DOHH2 (cell line): Measurements from ENCODE around the gene OR14C36.

ENCODE experiments used
- H3F3A ChIP-seq: fragments of 200-600 bp; sonication (generic), shearing (Covaris generic); 2 replicates; pipeline ENCODE4 v1.6.0; 2016; ENCODE audit warnings: antibody characterized with exemption, mild to moderate bottlenecking; ENCODE audit not compliant: control insufficient read depth, insufficient read depth
- H3K27ac ChIP-seq: fragments of 200-600 bp; sonication (generic); 2 replicates; pipeline ENCODE4 v1.5.1; 2014; ENCODE audit warnings: low read depth, mild to moderate bottlenecking, low read length, moderate library complexity
- H3K27me3 ChIP-seq: fragments of 200-600 bp; sonication (generic); 2 replicates; pipeline ENCODE4 v1.6.1; 2014; ENCODE audit warnings: mild to moderate bottlenecking, low read length, mixed read lengths; ENCODE audit not compliant: control insufficient read depth
- H3K36me3 ChIP-seq: fragments of 200-600 bp; sonication (generic); 2 replicates; pipeline ENCODE4 v1.6.1; 2014; ENCODE audit warnings: mild to moderate bottlenecking, low read length, moderate library complexity, mixed read lengths; ENCODE audit not compliant: control insufficient read depth
- H3K4me1 ChIP-seq: fragments of 200-600 bp; sonication (generic); 2 replicates; pipeline ENCODE4 v1.6.1; 2014; ENCODE audit warnings: mild to moderate bottlenecking, low read length, mixed read lengths; ENCODE audit not compliant: control insufficient read depth
- H3K4me2 ChIP-seq: fragments of 200-600 bp; sonication (generic); 2 replicates; pipeline ENCODE4 v1.6.0; 2014; ENCODE audit warnings: mild to moderate bottlenecking, low read length, moderate library complexity
- H3K4me3 ChIP-seq: fragments of 200-600 bp; sonication (generic); 2 replicates; pipeline ENCODE4 v1.5.1; 2014; ENCODE audit warnings: mild to moderate bottlenecking, low read length, mixed read lengths
- H3K79me2 ChIP-seq: fragments of 200-600 bp; sonication (generic); 2 replicates; pipeline ENCODE4 v1.6.1; 2014; ENCODE audit warnings: mild to moderate bottlenecking, low read length, mixed read lengths; ENCODE audit not compliant: control insufficient read depth
- H3K9me2 ChIP-seq: fragments of 200-600 bp; sonication (generic); replicated peaks from 2 replicates; pipeline ENCODE4 v1.6.1; 2014; ENCODE audit warnings: mild to moderate bottlenecking, low read length, mixed read lengths; ENCODE audit not compliant: control insufficient read depth
- H3K9me3 ChIP-seq: fragments of 200-600 bp; sonication (generic); 2 replicates; pipeline ENCODE4 v1.6.1; 2014; ENCODE audit warnings: antibody characterized with exemption, low read length, mixed read lengths; ENCODE audit not compliant: control insufficient read depth, insufficient read depth
- H4K20me1 ChIP-seq: fragments of 200-600 bp; sonication (generic); 2 replicates; pipeline ENCODE4 v1.6.0; 2014; ENCODE audit warnings: low read depth, mild to moderate bottlenecking, antibody characterized with exemption, low read length, moderate library complexity; ENCODE audit not compliant: control insufficient read depth, insufficient read depth
- EZH2phosphoT487 ChIP-seq: fragments of 200-600 bp; sonication (generic); IDR thresholded peaks from 2 replicates; pipeline ENCODE4 v1.6.1; 2017; ENCODE audit warnings: borderline replicate concordance, mild to moderate bottlenecking, antibody characterized with exemption, low read length, moderate library complexity, mixed read lengths
- TF ChIP-seq, protein P1 (sequence below): fragments of 200-600 bp; sonication (generic); IDR thresholded peaks from one replicate; pipeline ENCODE4 v1.5.1; 2014; ENCODE audit warnings: antibody characterized with exemption, mild to moderate bottlenecking, low read depth, low read length; ENCODE audit not compliant: poor library complexity, severe bottlenecking

The OR14C36 gene

GRCh38 chr1:248376916-248377315 lies 28.3 kb downstream of the OR14C36 start:
- no peaks in the 10 kb centered on the region for H3F3A ChIP-seq
- H3K9me2 ChIP-seq = no peaks in the 10 kb centered on the region
- no peaks in the 10 kb centered on the region for H3K9me3 ChIP-seq
- H3K79me2 ChIP-seq = no peaks in the 10 kb centered on the region
- no peak overlapping the region for H3K4me3 ChIP-seq
- no peak overlapping the region for H3K4me2 ChIP-seq
- no peaks in the 10 kb centered on the region for H3K27me3 ChIP-seq
- H3K36me3 ChIP-seq = no peaks in the 10 kb centered on the region
- TF ChIP-seq, protein P1, sequence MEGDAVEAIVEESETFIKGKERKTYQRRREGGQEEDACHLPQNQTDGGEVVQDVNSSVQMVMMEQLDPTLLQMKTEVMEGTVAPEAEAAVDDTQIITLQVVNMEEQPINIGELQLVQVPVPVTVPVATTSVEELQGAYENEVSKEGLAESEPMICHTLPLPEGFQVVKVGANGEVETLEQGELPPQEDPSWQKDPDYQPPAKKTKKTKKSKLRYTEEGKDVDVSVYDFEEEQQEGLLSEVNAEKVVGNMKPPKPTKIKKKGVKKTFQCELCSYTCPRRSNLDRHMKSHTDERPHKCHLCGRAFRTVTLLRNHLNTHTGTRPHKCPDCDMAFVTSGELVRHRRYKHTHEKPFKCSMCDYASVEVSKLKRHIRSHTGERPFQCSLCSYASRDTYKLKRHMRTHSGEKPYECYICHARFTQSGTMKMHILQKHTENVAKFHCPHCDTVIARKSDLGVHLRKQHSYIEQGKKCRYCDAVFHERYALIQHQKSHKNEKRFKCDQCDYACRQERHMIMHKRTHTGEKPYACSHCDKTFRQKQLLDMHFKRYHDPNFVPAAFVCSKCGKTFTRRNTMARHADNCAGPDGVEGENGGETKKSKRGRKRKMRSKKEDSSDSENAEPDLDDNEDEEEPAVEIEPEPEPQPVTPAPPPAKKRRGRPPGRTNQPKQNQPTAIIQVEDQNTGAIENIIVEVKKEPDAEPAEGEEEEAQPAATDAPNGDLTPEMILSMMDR = no peak
- TF ChIP-seq EZH2phosphoT487 = no peak
- no peaks in the 10 kb centered on the region for H3K4me1 ChIP-seq
- H3K27ac ChIP-seq = no peak overlapping the region
- no peaks in the 10 kb centered on the region for H4K20me1 ChIP-seq

GRCh38 chr1:248380854-248381253 lies 32.3 kb downstream of the OR14C36 start:
- Histone ChIP-seq H3K4me2 (no peak overlapping the region), H3F3A (no peaks in the 10 kb centered on the region), H3K4me1 (no peaks in the 10 kb centered on the region), H3K9me2 (no peaks in the 10 kb centered on the region), H3K79me2 (no peaks in the 10 kb centered on the region), H3K36me3 (no peaks in the 10 kb centered on the region), H3K4me3 (no peak overlapping the region), H3K27me3 (no peaks in the 10 kb centered on the region), H3K27ac (no peak overlapping the region), H3K9me3 (no peaks in the 10 kb centered on the region), H4K20me1 (no peaks in the 10 kb centered on the region)
- TF ChIP-seq, protein P1 = no peak
- no peak for TF ChIP-seq EZH2phosphoT487

DNA sequence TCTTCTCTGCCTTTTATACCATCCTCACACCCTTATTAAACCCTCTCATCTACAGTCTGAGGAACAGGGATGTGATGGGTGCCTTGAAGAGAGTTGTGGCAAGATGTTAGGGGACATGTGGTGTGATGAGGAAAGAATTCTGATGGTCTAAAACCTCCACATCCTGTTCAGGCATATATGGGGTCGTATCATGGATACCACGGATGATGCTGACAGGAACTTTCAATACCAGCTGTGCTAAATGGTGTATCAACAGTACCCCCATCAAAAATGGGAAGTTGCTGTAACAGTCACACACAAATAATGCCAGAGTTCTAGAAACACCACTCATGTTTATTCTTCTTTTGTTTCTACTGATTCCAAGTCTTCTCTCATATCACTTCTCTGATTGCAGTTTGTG lies 39.9 kb downstream of the OR14C36 start:
- Histone ChIP-seq H3K27me3 (no peaks in the 10 kb centered on the region), H3K4me1 (no peaks in the 10 kb centered on the region), H3F3A (no peaks in the 10 kb centered on the region), H3K9me3 (no peaks in the 10 kb centered on the region), H3K27ac (no peak overlapping the region), H3K4me2 (no peak overlapping the region), H3K36me3 (no peaks in the 10 kb centered on the region), H3K79me2 (no peaks in the 10 kb centered on the region), H3K9me2 (no peaks in the 10 kb centered on the region), H4K20me1 (no peaks in the 10 kb centered on the region), H3K4me3 (no peak overlapping the region)
- TF ChIP-seq, protein P1 = no peak
- no peak for TF ChIP-seq EZH2phosphoT487

DNA sequence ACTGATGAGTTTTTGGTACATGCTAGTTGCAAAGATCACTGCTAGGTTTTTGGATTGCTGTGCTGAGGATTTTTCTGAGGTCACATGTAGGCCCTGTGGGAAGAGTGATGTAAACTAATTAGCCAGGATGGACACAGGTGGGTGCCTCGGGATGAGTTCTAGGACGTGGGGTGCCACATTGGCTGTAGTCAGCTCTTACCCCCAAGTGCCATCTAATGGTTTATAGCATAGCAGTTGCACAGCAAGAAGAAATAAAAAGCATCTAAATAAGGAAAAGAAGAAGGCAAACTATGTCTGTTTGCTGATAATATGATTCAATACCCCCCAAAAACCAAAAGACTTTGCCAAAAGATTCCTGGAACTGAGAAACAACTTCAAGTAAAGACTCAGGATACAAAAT lies 44.5 kb downstream of the OR14C36 start:
- Histone ChIP-seq H3K4me3 (no peak overlapping the region), H3K36me3 (no peaks in the 10 kb centered on the region), H3K4me1 (no peaks in the 10 kb centered on the region), H3K9me2 (no peaks in the 10 kb centered on the region), H3F3A (no peaks in the 10 kb centered on the region), H4K20me1 (no peaks in the 10 kb centered on the region), H3K27me3 (no peaks in the 10 kb centered on the region), H3K9me3 (no peaks in the 10 kb centered on the region), H3K79me2 (no peaks in the 10 kb centered on the region), H3K4me2 (no peak overlapping the region), H3K27ac (no peak overlapping the region)
- TF ChIP-seq EZH2phosphoT487 = no peak
- TF ChIP-seq, protein P1 = no peak
